Ishikawa (cell line): Measurements from ENCODE around the gene NT5E.

ENCODE experiments used
- CEBPB ChIP-seq: IDR thresholded peaks from 2 replicates; pipeline ENCODE4 v1.6.1; 2012
- CREB1 ChIP-seq: IDR thresholded peaks from 2 replicates; pipeline ENCODE4 v1.6.1; 2012; ENCODE audit warnings: low read depth
- EGR1 ChIP-seq: IDR thresholded peaks from 2 replicates; pipeline ENCODE4 v1.6.1; 2012
- EP300 ChIP-seq: IDR thresholded peaks from 2 replicates; pipeline ENCODE4 v1.6.1; 2012; ENCODE audit warnings: borderline replicate concordance
- FOXM1 ChIP-seq: IDR thresholded peaks from 2 replicates; pipeline ENCODE4 v1.6.1; 2012; ENCODE audit warnings: low read depth, borderline replicate concordance
- MAX ChIP-seq: IDR thresholded peaks from 2 replicates; pipeline ENCODE4 v1.6.1; 2012
- NFIC ChIP-seq: IDR thresholded peaks from 2 replicates; pipeline ENCODE4 v1.6.1; 2012
- RAD21 ChIP-seq: IDR thresholded peaks from 2 replicates; pipeline ENCODE4 v1.6.1; 2012; ENCODE audit warnings: low read depth
- TAF1 ChIP-seq: IDR thresholded peaks from 2 replicates; pipeline ENCODE4 v1.6.1; 2012; ENCODE audit warnings: low read depth, mild to moderate bottlenecking
- TCF12 ChIP-seq: IDR thresholded peaks from 2 replicates; pipeline ENCODE4 v1.6.1; 2012; ENCODE audit warnings: low read depth
- TEAD4 ChIP-seq: IDR thresholded peaks from 2 replicates; pipeline ENCODE4 v1.6.1; 2012
- YY1 ChIP-seq: IDR thresholded peaks from 2 replicates; pipeline ENCODE4 v1.6.1; 2012; ENCODE audit warnings: low read depth
- ZBTB7A ChIP-seq: IDR thresholded peaks from 2 replicates; pipeline ENCODE4 v1.6.1; 2012; ENCODE audit warnings: low read depth
- TF ChIP-seq, protein P1 (sequence below): IDR thresholded peaks from 2 replicates; pipeline ENCODE4 v1.6.1; 2012
- TF ChIP-seq, protein P2 (sequence below): IDR thresholded peaks from 2 replicates; pipeline ENCODE4 v1.6.1; 2012; ENCODE audit warnings: low read depth, mild to moderate bottlenecking

NT5E gene

DNA sequence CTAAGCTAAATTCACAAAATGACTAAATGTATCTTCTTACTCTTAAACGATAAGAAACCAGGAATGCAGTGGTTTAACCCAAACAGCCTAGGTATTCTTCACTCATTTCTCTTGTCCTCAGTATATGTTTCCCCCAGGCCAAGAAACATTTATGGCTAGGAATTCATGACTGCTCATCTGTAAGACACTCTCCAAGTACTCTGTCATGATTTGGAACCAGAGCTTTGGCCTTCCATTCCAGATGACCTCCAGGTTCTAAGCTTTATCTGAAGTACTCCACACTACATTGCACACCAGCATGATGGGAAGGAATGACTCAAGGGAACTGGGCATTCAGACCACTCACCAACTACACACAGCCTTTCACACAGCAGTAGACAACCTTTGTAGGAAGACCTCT, 29.3 kb downstream of the NT5E start:
- TF ChIP-seq NFIC (no peak), EP300 (no peak), TEAD4 (no peak), RAD21 (no peak), ZBTB7A (no peak), FOXM1 (no peak), EGR1 (no peak), YY1 (no peak), TAF1 (no peak), TCF12 (no peak), CEBPB (no peak), CREB1 (no peak), MAX (no peak)
- TF ChIP-seq, protein P1, sequence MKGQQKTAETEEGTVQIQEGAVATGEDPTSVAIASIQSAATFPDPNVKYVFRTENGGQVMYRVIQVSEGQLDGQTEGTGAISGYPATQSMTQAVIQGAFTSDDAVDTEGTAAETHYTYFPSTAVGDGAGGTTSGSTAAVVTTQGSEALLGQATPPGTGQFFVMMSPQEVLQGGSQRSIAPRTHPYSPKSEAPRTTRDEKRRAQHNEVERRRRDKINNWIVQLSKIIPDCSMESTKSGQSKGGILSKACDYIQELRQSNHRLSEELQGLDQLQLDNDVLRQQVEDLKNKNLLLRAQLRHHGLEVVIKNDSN, result no peak
- TF ChIP-seq, protein P2, sequence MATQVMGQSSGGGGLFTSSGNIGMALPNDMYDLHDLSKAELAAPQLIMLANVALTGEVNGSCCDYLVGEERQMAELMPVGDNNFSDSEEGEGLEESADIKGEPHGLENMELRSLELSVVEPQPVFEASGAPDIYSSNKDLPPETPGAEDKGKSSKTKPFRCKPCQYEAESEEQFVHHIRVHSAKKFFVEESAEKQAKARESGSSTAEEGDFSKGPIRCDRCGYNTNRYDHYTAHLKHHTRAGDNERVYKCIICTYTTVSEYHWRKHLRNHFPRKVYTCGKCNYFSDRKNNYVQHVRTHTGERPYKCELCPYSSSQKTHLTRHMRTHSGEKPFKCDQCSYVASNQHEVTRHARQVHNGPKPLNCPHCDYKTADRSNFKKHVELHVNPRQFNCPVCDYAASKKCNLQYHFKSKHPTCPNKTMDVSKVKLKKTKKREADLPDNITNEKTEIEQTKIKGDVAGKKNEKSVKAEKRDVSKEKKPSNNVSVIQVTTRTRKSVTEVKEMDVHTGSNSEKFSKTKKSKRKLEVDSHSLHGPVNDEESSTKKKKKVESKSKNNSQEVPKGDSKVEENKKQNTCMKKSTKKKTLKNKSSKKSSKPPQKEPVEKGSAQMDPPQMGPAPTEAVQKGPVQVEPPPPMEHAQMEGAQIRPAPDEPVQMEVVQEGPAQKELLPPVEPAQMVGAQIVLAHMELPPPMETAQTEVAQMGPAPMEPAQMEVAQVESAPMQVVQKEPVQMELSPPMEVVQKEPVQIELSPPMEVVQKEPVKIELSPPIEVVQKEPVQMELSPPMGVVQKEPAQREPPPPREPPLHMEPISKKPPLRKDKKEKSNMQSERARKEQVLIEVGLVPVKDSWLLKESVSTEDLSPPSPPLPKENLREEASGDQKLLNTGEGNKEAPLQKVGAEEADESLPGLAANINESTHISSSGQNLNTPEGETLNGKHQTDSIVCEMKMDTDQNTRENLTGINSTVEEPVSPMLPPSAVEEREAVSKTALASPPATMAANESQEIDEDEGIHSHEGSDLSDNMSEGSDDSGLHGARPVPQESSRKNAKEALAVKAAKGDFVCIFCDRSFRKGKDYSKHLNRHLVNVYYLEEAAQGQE, result no peak

- no peak for TF ChIP-seq EGR1
- no peak for TF ChIP-seq CEBPB
- TF ChIP-seq YY1, result no peak
- no peak for TF ChIP-seq EP300
- TF ChIP-seq, protein P2, result no peak
- no peak for TF ChIP-seq CREB1
- no peak for TF ChIP-seq MAX
- no peak for TF ChIP-seq TCF12
- TF ChIP-seq TEAD4, result no peak
- TF ChIP-seq ZBTB7A, result no peak
- TF ChIP-seq RAD21, result no peak
- TF ChIP-seq, protein P1, result no peak
- TF ChIP-seq TAF1, result no peak
- TF ChIP-seq FOXM1, result no peak
These were observed 32.5 kb downstream of the NT5E start for GRCh38 chr6:85482206-85482904.

- TF ChIP-seq YY1 (no peak), EGR1 (no peak), EP300 (no peak), RAD21 (peak; percentile 95)
These were observed 33.2 kb downstream of the NT5E start for GRCh38 chr6:85482905-85483700.

DNA sequence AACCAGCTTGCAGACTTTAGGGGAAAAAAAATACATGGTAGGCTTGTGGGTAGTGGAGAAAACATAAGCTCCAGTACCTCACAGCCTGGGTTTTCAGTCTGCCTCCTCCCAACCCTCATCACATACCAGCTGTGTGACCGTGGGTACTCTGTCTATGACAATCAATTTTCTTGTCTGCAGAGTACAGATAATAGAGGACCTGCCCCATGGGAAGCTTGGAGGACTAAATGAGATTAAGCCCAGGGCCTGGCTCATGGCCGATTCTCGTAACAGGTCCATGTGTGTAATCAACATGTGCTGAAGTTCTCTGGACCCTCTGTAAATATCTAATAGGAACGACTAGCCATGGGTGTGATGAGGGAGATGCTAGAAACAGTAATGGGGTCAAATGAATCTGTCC, 34.0 kb downstream of the NT5E start:
- TF ChIP-seq TAF1 (no peak), NFIC (no peak), CREB1 (no peak), CEBPB (no peak), EGR1 (no peak), EP300 (no peak), TEAD4 (no peak), FOXM1 (no peak), RAD21 (no peak), TCF12 (no peak)
- TF ChIP-seq, protein P1, result no peak
- TF ChIP-seq, protein P2, result no peak
